T-helper 1 cell treated with Interleukin-12 subunit alpha and Interleukin-12 subunit beta and Interleukin-4 antibody, amounts not matched to agents 30 μg/mL and 1 μg/mL, for 36 hours (primary cell): Measurements from ENCODE around the gene ISY1.
"Not testable (repeated sequence)": the region's sequence is repeated elsewhere in the genome, so short reads cannot be mapped to it uniquely, and the experiment has no call there.

Source experiments
- H3K27ac Mint-ChIP-seq: one replicate; pipeline ENCODE4 v1.8.0; 2021; ENCODE audit warnings: mild to moderate bottlenecking, mixed read lengths
- H3K27me3 Mint-ChIP-seq: one replicate; pipeline ENCODE4 v1.8.0; 2021; ENCODE audit warnings: low read depth, mixed read lengths
- H3K36me3 Mint-ChIP-seq: one replicate; pipeline ENCODE4 v1.8.0; 2021; ENCODE audit warnings: low read depth, mixed read lengths
- H3K4me1 Mint-ChIP-seq: one replicate; pipeline ENCODE4 v1.8.0; 2021; ENCODE audit warnings: low read depth, mixed read lengths
- H3K4me3 Mint-ChIP-seq: one replicate; pipeline ENCODE4 v1.8.0; 2021; ENCODE audit warnings: mild to moderate bottlenecking, moderate library complexity, mixed read lengths
- H3K9me3 Mint-ChIP-seq: one replicate; pipeline ENCODE4 v1.8.0; 2021; ENCODE audit warnings: mixed read lengths

ISY1 gene

GRCh38 chr3:129119365-129120100 lies 41.3 kb downstream of the ISY1 start:
- Mint-ChIP-seq H3K9me3 (no peaks in the 10 kb centered on the region), H3K27me3 (no peaks in the 10 kb centered on the region), H3K36me3 (peaks cover 46% of the 10 kb centered on the region), H3K4me1 (peaks cover 53% of the 10 kb centered on the region), H3K27ac (peak overlapping the region; percentile 99), H3K4me3 (peak overlapping the region; percentile 98)

- Mint-ChIP-seq H3K4me3 (peak overlapping the region; percentile 98), H3K27ac (peak overlapping the region; percentile 99), H3K36me3 (peaks cover 51% of the 10 kb centered on the region), H3K4me1 (peaks cover 58% of the 10 kb centered on the region), H3K27me3 (no peaks in the 10 kb centered on the region), H3K9me3 (no peaks in the 10 kb centered on the region)
These were observed 42.1 kb downstream of the ISY1 start for GRCh38 chr3:129118745-129119144.

GRCh38 chr3:129117134-129117533 lies 43.7 kb downstream of the ISY1 start:
- Mint-ChIP-seq H3K4me1 (peaks cover 56% of the 10 kb centered on the region), H3K9me3 (no peaks in the 10 kb centered on the region), H3K36me3 (peaks cover 59% of the 10 kb centered on the region), H3K4me3 (peak overlapping the region; percentile 98), H3K27me3 (no peaks in the 10 kb centered on the region), H3K27ac (peak overlapping the region; percentile 99)

- H3K4me1 Mint-ChIP-seq, result peaks cover 56% of the 10 kb centered on the region
- H3K4me3 Mint-ChIP-seq, result peak overlapping the region; percentile 86
- peak overlapping the region; percentile 89 for H3K27ac Mint-ChIP-seq
- no peaks in the 10 kb centered on the region for H3K27me3 Mint-ChIP-seq
- H3K36me3 Mint-ChIP-seq, result peaks cover 60% of the 10 kb centered on the region
- H3K9me3 Mint-ChIP-seq, result no peaks in the 10 kb centered on the region
These were observed 44.3 kb downstream of the ISY1 start for GRCh38 chr3:129116482-129116946.

GRCh38 chr3:129114455-129114854 lies 46.4 kb downstream of the ISY1 start:
- peak overlapping the region; percentile 86 for H3K27ac Mint-ChIP-seq
- peak overlapping the region; percentile 21 for H3K4me3 Mint-ChIP-seq
- peaks cover 62% of the 10 kb centered on the region for H3K36me3 Mint-ChIP-seq

GRCh38 chr3:129112308-129113052 lies 48.4 kb downstream of the ISY1 start:
- Mint-ChIP-seq H3K4me1 (peaks cover 64% of the 10 kb centered on the region), H3K27ac (peak overlapping the region; percentile 81), H3K9me3 (no peaks in the 10 kb centered on the region), H3K27me3 (no peaks in the 10 kb centered on the region), H3K4me3 (peak overlapping the region; percentile 13), H3K36me3 (peaks cover 60% of the 10 kb centered on the region)

More at GRCh38 chr3:129114455-129114854, 46.4 kb downstream of the ISY1 start:
- Mint-ChIP-seq H3K4me1 (peaks cover 64% of the 10 kb centered on the region), H3K9me3 (no peaks in the 10 kb centered on the region), H3K27me3 (no peaks in the 10 kb centered on the region)

- Mint-ChIP-seq H3K27ac (peak overlapping the region; percentile 52), H3K4me1 (peaks cover 53% of the 10 kb centered on the region), H3K36me3 (peaks cover 50% of the 10 kb centered on the region)
- H3K9me3 Mint-ChIP-seq, H3K4me3 Mint-ChIP-seq, H3K27me3 Mint-ChIP-seq: not testable (repeated sequence)
These were observed 49.6 kb downstream of the ISY1 start for GRCh38 chr3:129111076-129111780.

GRCh38 chr3:129107793-129108192 lies 53.1 kb downstream of the ISY1 start:
- Mint-ChIP-seq H3K27me3 (no peaks in the 10 kb centered on the region), H3K27ac (peak overlapping the region; percentile 81), H3K4me1 (peaks cover 47% of the 10 kb centered on the region), H3K4me3 (no peak overlapping the region), H3K36me3 (peaks cover 41% of the 10 kb centered on the region), H3K9me3 (no peaks in the 10 kb centered on the region)

- Mint-ChIP-seq H3K9me3 (no peaks in the 10 kb centered on the region), H3K27ac (no peak overlapping the region), H3K4me1 (peaks cover 43% of the 10 kb centered on the region), H3K36me3 (peaks cover 36% of the 10 kb centered on the region), H3K4me3 (no peak overlapping the region), H3K27me3 (no peaks in the 10 kb centered on the region)
These were observed 53.8 kb downstream of the ISY1 start for GRCh38 chr3:129106866-129107565.

- peaks cover 43% of the 10 kb centered on the region for H3K4me1 Mint-ChIP-seq
- H3K27me3 Mint-ChIP-seq, result no peaks in the 10 kb centered on the region
- no peak overlapping the region for H3K4me3 Mint-ChIP-seq
- peaks cover 36% of the 10 kb centered on the region for H3K36me3 Mint-ChIP-seq
- no peak overlapping the region for H3K27ac Mint-ChIP-seq
- no peaks in the 10 kb centered on the region for H3K9me3 Mint-ChIP-seq
These were observed 54.5 kb downstream of the ISY1 start for GRCh38 chr3:129106320-129106719.

GRCh38 chr3:129105862-129106261 lies 55.0 kb downstream of the ISY1 start:
- no peak overlapping the region for H3K4me3 Mint-ChIP-seq
- no peaks in the 10 kb centered on the region for H3K9me3 Mint-ChIP-seq
- no peak overlapping the region for H3K27ac Mint-ChIP-seq
- no peaks in the 10 kb centered on the region for H3K27me3 Mint-ChIP-seq
- peaks cover 43% of the 10 kb centered on the region for H3K4me1 Mint-ChIP-seq
- H3K36me3 Mint-ChIP-seq, result peaks cover 37% of the 10 kb centered on the region

- Mint-ChIP-seq H3K27me3 (no peaks in the 10 kb centered on the region), H3K4me3 (no peak overlapping the region), H3K36me3 (peaks cover 32% of the 10 kb centered on the region), H3K27ac (peak overlapping the region; percentile 16), H3K9me3 (no peaks in the 10 kb centered on the region), H3K4me1 (peaks cover 41% of the 10 kb centered on the region)
These were observed 56.3 kb downstream of the ISY1 start for GRCh38 chr3:129104498-129105079.

- peaks cover 33% of the 10 kb centered on the region for H3K36me3 Mint-ChIP-seq
- no peak overlapping the region for H3K4me3 Mint-ChIP-seq
These were observed 56.8 kb downstream of the ISY1 start for GRCh38 chr3:129104051-129104450.

GRCh38 chr3:129103296-129103695 lies 57.6 kb downstream of the ISY1 start:
- no peaks in the 10 kb centered on the region for H3K27me3 Mint-ChIP-seq
- H3K4me3 Mint-ChIP-seq, result no peak overlapping the region
- no peak overlapping the region for H3K27ac Mint-ChIP-seq
- H3K4me1 Mint-ChIP-seq, result peaks cover 36% of the 10 kb centered on the region
- peaks cover 28% of the 10 kb centered on the region for H3K36me3 Mint-ChIP-seq
- no peaks in the 10 kb centered on the region for H3K9me3 Mint-ChIP-seq

More at GRCh38 chr3:129104051-129104450, 56.8 kb downstream of the ISY1 start:
- Mint-ChIP-seq H3K4me1 (peaks cover 41% of the 10 kb centered on the region), H3K27ac (no peak overlapping the region), H3K27me3 (no peaks in the 10 kb centered on the region), H3K9me3 (no peaks in the 10 kb centered on the region)
